IPS DF 4.7 (cell line): ENCODE data around the gene CDKN2C.

ENCODE experiments used
- DNase-seq: peaks from one replicate; pipeline ENCODE4 v3.0.0-alpha.2; 2013; ENCODE audit warnings: low spot score; ENCODE audit errors: extremely low read depth

The CDKN2C gene

GRCh38 chr1:50964863-50965262, 5.2 kb upstream of the CDKN2C start:
- DNase-seq: no peak

DNA sequence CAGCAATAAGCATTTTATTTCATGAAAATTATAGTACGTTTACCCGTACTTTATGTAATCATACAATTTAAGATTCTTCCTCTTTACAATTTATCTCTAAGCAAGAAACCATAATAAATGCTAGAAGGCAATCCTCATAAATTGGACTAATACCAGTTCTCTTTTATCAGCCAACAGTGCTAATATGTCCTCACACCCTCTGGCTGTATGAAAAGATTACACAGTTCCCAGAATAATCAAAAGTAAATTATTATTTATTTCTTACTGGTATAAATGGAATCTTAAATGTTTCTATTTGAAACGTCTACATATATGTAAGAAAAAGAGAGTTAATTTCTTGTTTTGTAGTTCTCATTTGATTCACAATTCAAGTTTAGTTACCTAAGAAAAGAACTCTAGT, 3.1 kb upstream of the CDKN2C start:
- DNase-seq: no peak

- DNase-seq: no peak
Observed at GRCh38 chr1:50967416-50968157, 2.5 kb upstream of the CDKN2C start.

DNA sequence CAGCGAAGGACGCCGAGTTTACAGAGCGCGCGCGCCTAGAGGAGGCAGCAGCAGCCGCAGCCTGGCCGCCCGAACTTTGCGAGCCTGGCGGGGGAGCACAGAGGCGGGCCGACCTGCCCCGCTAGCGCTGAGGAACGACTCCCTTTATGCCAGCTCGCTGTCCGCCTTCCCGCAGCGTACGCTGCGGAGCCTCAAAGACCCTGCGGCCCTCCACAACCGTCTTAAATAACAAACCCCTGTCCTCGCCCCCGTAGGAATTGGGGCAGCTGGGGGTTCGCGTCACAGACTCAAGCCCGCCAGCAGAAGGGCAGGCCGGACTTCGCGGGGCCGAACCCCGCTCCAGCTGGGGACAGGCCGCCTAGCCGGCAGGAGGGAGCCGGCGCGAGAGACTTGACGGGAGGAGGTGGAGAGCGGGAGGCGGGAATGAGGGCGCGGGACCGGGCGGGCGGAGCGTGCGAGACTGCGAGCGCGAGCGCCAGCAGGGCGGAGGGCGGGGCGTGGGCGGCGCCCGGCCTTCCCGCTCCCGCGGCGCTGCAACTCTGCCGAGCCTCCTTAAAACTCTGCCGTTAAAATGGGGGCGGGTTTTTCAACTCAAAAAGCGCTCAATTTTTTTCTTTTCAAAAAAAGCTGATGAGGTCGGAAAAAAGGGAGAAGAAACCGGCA, 1.8 kb upstream of the CDKN2C start:
- DNase-seq: no peak

DNA sequence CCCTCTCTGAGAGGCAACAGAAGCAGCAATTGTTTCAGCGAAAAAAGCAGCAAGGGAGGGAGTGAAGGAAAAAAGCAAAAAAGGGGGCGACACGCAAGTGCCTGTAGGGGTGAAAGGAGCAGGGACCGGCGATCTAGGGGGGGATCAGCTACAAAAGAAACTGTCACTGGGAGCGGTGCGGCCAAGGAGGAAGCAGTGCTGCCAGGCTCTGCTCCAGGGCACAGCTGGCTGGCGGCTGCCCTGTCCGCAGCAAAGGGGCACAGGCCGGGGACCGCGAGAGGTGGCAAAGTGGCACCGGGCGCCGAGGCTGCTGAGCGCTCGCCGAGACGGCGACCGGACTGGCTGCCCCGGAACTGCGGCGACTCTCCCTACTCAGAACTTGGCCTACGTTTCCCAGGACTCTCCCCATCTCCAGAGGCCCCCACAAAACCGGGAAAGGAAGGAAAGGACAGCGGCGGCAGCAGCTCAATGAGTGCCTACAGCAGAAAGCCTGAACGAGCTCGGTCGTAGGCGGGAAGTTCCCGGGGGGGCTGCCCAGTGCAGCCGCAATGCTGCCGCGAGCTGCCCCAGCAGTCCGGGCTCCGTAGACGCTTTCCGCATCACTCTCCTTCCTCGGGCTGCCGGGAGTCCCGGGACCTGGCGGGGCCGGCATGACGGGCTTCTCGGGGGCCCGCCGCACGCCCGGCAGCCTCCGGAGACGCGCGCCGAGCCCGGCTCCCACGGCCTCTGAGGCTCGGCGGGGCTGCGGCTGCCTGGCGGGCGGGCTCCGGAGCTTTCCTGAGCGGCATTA, 1.0 kb upstream of the CDKN2C start:
- DNase-seq: no peak

GRCh38 chr1:50970509-50970887, 453 bp downstream of the CDKN2C start:
- no peak for DNase-seq

DNA sequence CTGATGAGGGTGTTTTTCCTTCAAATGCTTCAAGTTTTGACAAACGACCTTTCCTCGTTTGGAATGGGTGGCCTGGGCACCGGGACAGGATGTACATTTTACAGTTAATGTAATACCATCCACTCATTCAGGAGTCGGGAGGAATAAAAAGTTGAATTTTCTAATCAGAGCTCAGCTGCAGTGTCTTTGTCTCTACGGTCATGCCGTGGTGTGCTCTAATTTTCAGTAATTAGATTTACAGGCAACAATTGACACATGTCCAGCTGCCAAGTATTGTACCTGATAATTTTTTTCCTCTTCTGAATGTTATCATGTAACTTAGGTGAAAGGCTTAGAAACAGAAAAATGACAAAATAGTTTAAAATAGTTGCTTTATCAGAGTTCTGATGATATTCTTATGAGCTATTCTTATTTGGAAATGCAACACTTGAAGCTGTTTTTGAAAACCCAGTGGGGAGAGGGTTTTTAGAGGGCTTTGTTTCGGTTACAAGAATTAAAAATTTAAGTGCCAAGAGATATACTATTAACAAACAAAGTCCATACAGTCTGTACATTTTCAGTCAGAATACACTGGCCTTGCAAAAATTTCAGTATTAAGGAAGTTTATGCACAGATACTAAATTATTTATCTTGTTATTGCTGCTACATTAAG, 1.0 kb downstream of the CDKN2C start:
- DNase-seq: no peak

GRCh38 chr1:50971748-50972305, 1.8 kb downstream of the CDKN2C start:
- no peak for DNase-seq

DNA sequence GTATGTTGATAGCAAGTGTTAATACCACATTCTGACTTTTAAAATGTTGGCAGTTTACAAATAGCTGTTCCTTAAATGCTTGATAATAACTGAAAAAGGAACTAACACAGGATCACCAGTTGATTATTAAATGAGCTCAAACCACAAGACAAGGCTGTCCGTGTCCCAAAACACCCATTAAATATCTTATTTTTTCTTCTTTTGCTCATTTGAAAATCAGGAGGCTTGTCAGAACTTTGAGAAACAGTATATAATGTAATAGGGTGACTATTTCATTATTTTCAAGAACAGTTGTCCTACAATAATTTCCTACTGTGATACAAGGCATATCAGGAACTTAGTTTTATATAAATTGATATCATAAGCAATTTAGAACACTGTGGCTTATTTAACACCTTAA, 2.7 kb downstream of the CDKN2C start:
- no peak for DNase-seq

GRCh38 chr1:50973255-50973654, 3.2 kb downstream of the CDKN2C start:
- DNase-seq: no peak

DNA sequence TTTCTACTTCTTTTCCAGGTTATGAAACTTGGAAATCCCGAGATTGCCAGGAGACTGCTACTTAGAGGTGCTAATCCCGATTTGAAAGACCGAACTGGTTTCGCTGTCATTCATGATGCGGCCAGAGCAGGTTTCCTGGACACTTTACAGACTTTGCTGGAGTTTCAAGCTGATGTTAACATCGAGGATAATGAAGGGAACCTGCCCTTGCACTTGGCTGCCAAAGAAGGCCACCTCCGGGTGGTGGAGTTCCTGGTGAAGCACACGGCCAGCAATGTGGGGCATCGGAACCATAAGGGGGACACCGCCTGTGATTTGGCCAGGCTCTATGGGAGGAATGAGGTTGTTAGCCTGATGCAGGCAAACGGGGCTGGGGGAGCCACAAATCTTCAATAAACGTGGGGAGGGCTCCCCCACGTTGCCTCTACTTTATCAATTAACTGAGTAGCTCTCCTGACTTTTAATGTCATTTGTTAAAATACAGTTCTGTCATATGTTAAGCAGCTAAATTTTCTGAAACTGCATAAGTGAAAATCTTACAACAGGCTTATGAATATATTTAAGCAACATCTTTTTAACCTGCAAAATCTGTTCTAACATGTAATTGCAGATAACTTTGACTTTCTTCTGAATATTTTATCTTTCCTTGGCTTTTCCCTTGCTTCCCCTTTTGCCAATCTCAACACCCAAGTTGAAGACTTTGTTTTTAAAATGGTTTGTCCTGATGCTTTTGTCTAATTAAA, 4.0 kb downstream of the CDKN2C start:
- DNase-seq: no peak

- DNase-seq: no peak
Observed at GRCh38 chr1:50974618-50974935, 4.5 kb downstream of the CDKN2C start.

GRCh38 chr1:50975436-50975835, 5.4 kb downstream of the CDKN2C start:
- DNase-seq: no peak

- DNase-seq: no peak
Observed at GRCh38 chr1:50976111-50976889, 6.3 kb downstream of the CDKN2C start.

DNA sequence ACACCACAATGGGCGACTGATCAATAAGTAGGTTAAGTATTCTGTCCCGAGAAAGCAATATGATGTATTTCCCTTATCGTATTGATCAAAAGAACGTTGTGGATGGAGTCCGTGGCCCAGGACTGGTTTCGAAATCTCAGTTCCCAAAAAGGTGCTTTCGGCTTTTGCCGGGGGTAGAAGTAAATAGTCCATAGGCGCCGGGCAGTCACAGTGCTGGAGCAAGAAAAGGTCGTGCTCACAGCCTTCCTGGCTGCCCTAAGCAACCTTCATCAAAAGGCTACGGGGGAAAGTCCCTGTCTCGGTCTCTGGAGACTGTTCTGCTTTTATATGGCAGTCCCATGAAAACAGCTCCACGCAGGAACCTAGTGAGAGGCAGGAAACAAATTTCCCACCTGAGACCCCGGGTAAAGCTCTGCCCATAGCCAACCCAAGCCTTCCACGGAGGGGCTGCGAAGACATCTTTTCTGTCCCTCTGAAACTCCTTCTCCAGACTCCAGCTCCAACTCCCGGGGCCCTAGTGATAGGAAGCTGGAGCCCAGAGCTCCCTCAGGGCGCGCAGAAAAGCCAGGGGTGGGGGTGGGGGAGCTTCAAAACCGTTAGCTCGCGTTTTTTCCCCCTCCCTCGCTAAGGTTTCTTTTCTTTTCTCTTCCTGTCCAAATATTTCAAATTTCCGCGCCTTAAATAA, 7.0 kb downstream of the CDKN2C start:
- DNase-seq: no peak

- DNase-seq: no peak
Observed at GRCh38 chr1:50977575-50978143, 7.6 kb downstream of the CDKN2C start.

GRCh38 chr1:50978144-50978851, 8.3 kb downstream of the CDKN2C start:
- DNase-seq: no peak

DNA sequence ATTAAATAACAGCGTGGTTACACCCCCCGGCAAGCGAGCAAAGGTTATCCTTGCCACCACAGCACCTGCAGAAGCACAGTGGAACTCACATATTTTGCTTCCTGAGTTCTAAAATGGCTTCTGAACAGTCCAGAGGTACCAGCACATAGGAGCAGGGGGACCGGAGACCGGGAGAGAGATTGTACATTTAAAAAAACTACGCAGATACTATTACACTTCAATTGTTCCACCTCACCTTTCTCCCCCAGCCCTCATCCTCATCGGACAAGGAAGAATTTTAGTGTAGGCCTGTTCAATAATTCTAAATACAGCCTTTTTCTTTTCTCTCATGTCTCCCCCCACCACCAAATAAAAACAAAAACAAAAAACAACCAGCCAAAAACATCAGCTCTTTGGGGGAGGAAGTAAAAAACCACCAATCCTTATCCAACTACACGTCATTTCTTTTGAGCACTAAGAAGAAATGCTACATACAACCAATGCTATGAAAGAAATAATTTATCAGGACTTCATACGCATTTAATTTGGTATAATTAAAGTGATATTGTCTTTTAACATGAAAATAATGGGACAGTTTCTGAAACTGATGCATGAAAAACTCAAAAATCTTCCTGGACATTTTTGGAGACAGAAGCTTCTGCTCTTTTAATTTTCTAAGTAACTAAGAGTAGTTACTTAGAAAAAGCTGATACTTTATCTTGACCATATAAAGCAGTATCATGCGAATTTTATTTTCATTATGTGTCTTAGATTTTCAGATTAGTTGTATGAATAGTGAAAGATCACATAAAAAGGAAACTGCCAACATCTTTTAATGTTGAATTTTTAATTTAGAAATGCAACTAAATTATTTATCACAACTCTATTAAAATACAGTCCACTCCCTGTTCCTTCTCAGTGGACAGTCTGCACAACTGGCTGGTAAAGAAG, 9.1 kb downstream of the CDKN2C start:
- DNase-seq: no peak
